Chondrocyte (in vitro differentiated cells): ENCODE data around the gene PPCS. TPM values are rescaled to one million over a fixed set of nuclear protein-coding genes. Genes with fewer than 3 reads are reported as not detected.
A peak's percentile ranks its signal among the peaks of the same experiment; 100 is the strongest.

Source experiments
- DNase-seq: peaks from one replicate; pipeline ENCODE4 v3.0.0; 2021; ENCODE audit warnings: mixed read lengths, low spot score
- H3K27ac Mint-ChIP-seq: one replicate; pipeline ENCODE4 v1.8.0; 2021; ENCODE audit warnings: mild to moderate bottlenecking, moderate library complexity, mixed read lengths; ENCODE audit not compliant: unreplicated experiment
- H3K27me3 Mint-ChIP-seq: 2 replicates; pipeline ENCODE4 v1.8.0; 2021; ENCODE audit warnings: low read depth, mixed read lengths
- H3K36me3 Mint-ChIP-seq: 2 replicates; pipeline ENCODE4 v1.8.0; 2021; ENCODE audit warnings: low read depth, mixed read lengths
- H3K4me1 Mint-ChIP-seq: 2 replicates; pipeline ENCODE4 v1.8.0; 2021; ENCODE audit warnings: low read depth, mild to moderate bottlenecking, mixed read lengths
- H3K4me3 Mint-ChIP-seq: one replicate; pipeline ENCODE4 v1.8.0; 2021; ENCODE audit warnings: mild to moderate bottlenecking, moderate library complexity, mixed read lengths; ENCODE audit not compliant: unreplicated experiment
- H3K9me3 Mint-ChIP-seq: 2 replicates; pipeline ENCODE4 v1.8.0; 2021; ENCODE audit warnings: low read depth, mixed read lengths
- long read RNA-seq: library from polyadenylated mRNA; stranded (forward); transcript quantifications from one replicate; pipeline ENCODE4 v2.0.0, GENCODE V29; 2021
- total RNA-seq: library from RNA; stranded (reverse); gene quantifications from 3 replicates; pipeline ENCODE4 v1.2.1, GENCODE V29; 2021
- TF ChIP-seq, protein P1 (sequence below): fragments of 200-600 bp; sonication (generic); IDR thresholded peaks from 2 replicates; pipeline ENCODE4 v1.5.0; 2021; ENCODE audit warnings: antibody characterized with exemption, mild to moderate bottlenecking, moderate library complexity

The PPCS gene
- 38.0 to 42.0 TPM (median 41.1 TPM) in 3 replicates for total RNA-seq
- long read RNA-seq, transcript PPCS-201 (3 exons, 984 nt), result minor isoform, 18 of 157 reads
- long read RNA-seq, transcript PPCS-203 (3 exons, 1,431 nt), result major isoform, 61 of 157 reads
- long read RNA-seq, partial matches to known transcripts, result 1 of 157 reads
- long read RNA-seq, other reads (novel, unspliced or antisense), result 77 of 157 reads

DNA sequence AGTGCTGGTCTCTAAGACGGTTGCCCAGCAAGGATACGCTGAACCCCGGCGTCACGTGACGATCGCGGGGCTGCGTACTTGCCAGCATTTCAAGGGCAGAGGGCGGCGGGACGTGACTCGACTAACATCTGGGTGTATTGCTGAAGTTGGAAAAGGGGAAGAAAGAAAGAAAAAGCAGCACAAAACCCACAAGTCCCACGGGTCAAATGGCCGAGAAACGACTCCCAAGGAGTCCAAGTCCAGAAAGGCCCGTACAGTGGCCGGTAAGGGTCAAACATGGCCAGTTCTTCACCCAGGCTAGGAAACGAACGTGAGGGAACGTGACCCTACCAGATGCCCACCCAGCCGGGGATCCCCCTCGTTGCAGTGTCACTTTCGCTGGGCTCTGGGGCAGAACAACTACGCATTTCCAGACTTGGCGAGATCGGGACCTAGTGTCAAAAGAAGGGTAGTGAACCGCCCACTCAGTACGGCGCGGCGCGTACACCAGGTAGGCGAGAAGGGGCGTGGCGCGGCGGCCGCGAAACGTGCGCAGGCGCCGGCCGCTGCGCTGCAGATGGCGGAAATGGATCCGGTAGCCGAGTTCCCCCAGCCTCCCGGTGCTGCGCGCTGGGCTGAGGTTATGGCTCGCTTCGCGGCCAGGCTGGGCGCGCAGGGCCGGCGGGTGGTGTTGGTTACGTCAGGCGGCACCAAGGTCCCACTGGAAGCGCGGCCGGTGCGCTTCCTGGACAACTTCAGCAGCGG is at the start of gene PPCS, which contains the start of gene ZMYND12:
PPCS (plus strand) TSS at position 534 of the 744 bp plus-strand sequence; CDS start at position 557, 23 bp downstream.
ZMYND12 (minus strand) TSS at position 13 of the 744 bp plus-strand sequence. CDS start 25 bp downstream, outside the sequence.
- Mint-ChIP-seq H3K27ac (peak within 1 kb of the TSS; percentile 83), H3K36me3 (peaks cover 6% of the 10 kb centered on the region), H3K4me3 (peak within 1 kb of the TSS; percentile 79), H3K9me3 (no peaks in the 10 kb centered on the region), H3K27me3 (peaks cover 3% of the 10 kb centered on the region), H3K4me1 (peaks cover 21% of the 10 kb centered on the region)
- TF ChIP-seq, protein P1, sequence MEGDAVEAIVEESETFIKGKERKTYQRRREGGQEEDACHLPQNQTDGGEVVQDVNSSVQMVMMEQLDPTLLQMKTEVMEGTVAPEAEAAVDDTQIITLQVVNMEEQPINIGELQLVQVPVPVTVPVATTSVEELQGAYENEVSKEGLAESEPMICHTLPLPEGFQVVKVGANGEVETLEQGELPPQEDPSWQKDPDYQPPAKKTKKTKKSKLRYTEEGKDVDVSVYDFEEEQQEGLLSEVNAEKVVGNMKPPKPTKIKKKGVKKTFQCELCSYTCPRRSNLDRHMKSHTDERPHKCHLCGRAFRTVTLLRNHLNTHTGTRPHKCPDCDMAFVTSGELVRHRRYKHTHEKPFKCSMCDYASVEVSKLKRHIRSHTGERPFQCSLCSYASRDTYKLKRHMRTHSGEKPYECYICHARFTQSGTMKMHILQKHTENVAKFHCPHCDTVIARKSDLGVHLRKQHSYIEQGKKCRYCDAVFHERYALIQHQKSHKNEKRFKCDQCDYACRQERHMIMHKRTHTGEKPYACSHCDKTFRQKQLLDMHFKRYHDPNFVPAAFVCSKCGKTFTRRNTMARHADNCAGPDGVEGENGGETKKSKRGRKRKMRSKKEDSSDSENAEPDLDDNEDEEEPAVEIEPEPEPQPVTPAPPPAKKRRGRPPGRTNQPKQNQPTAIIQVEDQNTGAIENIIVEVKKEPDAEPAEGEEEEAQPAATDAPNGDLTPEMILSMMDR, result no peak
- no peak for DNase-seq

DNA sequence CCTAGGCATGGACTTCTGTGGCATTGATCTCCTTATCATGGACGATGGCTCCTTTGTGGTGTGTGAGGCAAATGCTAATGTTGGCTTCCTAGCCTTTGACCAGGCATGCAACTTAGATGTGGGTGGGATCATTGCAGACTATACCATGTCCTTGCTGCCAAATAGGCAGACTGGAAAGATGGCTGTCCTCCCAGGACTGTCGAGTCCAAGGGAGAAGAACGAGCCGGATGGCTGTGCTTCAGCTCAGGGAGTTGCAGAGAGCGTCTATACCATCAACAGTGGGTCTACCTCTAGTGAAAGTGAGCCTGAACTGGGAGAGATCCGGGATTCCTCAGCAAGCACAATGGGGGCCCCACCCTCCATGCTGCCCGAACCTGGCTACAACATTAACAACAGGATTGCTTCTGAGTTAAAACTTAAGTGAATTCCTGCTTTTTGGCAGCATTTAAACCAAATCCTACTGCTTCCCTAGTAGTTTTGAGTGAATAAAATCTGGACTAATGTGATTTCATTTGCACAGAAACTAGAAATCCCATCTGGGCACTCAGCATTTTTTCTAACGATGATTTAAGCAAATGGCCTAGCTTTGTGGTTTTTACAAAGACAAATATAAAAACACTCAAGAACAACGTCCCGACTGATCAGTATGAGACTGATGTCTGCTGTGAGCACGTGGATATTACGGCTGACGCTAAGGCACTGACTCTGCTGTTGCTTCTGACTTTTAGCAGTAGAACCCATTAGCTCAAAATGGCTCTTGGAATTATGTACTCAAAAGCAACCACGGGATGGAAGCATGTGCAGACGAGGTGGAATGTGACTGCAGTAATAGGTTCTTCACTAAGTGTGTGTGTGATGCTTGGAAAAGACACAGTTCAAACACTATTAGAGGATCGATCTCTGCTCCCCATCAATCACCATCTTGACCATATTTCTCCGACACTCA is 41.5 kb upstream of the PPCS start:
- TF ChIP-seq, protein P1, result no peak
- Mint-ChIP-seq H3K4me3 (no peak overlapping the region), H3K36me3 (no peaks in the 10 kb centered on the region), H3K4me1 (no peaks in the 10 kb centered on the region), H3K9me3 (no peaks in the 10 kb centered on the region), H3K27ac (no peak overlapping the region), H3K27me3 (peaks cover 12% of the 10 kb centered on the region)
- no peak for DNase-seq

GRCh38 chr1:42417166-42417565 is 39.2 kb upstream of the PPCS start:
- Mint-ChIP-seq H3K27me3 (peaks cover 6% of the 10 kb centered on the region), H3K9me3 (no peaks in the 10 kb centered on the region), H3K27ac (no peak overlapping the region), H3K4me3 (no peak overlapping the region), H3K4me1 (peaks cover 11% of the 10 kb centered on the region), H3K36me3 (no peaks in the 10 kb centered on the region)
- DNase-seq, result no peak
- TF ChIP-seq, protein P1, result no peak

GRCh38 chr1:42418516-42418915 is 37.8 kb upstream of the PPCS start:
- Mint-ChIP-seq H3K27me3 (peaks cover 6% of the 10 kb centered on the region), H3K4me3 (no peak overlapping the region), H3K36me3 (no peaks in the 10 kb centered on the region), H3K9me3 (no peaks in the 10 kb centered on the region), H3K27ac (no peak overlapping the region), H3K4me1 (peaks cover 16% of the 10 kb centered on the region)
- no peak for DNase-seq
- TF ChIP-seq, protein P1, result no peak
